Measurements from ENCODE around the gene GSTA4.

DNA sequence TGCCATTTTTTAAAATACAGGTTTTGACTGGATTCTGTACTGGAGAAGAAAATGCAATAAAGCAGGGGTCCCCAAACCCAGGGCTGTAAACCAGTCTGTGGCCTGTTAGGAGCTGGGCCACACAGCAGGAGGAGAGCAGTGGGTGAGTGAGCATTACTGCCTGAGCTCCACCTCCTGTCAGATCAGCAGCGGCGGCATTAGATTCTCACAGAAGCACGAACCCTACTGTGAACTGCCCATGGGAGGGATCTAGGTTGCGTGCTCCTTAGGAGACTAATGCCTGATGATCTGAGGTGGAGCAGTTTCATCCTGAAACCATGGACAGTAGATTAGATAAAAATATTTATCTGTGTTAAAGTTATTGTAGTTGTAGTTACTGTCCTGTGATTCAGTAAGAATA lies 49.0 kb upstream of the GSTA4 start:
- TF ChIP-seq POLR2AphosphoS5 (IDR thresholded peaks at IDR 0.05) (no peak), POLR2A (IDR thresholded peaks at IDR 0.05) (no peak)
- TF ChIP-seq, protein P1, sequence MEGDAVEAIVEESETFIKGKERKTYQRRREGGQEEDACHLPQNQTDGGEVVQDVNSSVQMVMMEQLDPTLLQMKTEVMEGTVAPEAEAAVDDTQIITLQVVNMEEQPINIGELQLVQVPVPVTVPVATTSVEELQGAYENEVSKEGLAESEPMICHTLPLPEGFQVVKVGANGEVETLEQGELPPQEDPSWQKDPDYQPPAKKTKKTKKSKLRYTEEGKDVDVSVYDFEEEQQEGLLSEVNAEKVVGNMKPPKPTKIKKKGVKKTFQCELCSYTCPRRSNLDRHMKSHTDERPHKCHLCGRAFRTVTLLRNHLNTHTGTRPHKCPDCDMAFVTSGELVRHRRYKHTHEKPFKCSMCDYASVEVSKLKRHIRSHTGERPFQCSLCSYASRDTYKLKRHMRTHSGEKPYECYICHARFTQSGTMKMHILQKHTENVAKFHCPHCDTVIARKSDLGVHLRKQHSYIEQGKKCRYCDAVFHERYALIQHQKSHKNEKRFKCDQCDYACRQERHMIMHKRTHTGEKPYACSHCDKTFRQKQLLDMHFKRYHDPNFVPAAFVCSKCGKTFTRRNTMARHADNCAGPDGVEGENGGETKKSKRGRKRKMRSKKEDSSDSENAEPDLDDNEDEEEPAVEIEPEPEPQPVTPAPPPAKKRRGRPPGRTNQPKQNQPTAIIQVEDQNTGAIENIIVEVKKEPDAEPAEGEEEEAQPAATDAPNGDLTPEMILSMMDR (IDR thresholded peaks at IDR 0.05) = no peak
